PC-9 (cell line): ENCODE results near the gene NARS2.

Experiments used
- CTCF ChIP-seq: fragments of 200-600 bp; sonication (generic); conservative IDR thresholded peaks from 2 replicates; pipeline ENCODE4 v1.6.1; 2017; ENCODE audit warnings: mixed run types, antibody characterized with exemption, mild to moderate bottlenecking, moderate library complexity
- EZH2 ChIP-seq: fragments of 200-600 bp; sonication (generic); IDR thresholded peaks from 2 replicates; pipeline ENCODE4 v1.8.0; 2017; ENCODE audit warnings: antibody characterized with exemption, low read depth

GRCh38 chr11:78504708-78505107 is 70.0 kb downstream of the NARS2 start:
- TF ChIP-seq EZH2 = no peak
- no peak for TF ChIP-seq CTCF
